ENCODE data around the gene HOXB13. TPM values are rescaled to one million over a fixed set of nuclear protein-coding genes. Genes with fewer than 3 reads are reported as not detected.

Gene HOXB13
- total RNA-seq, 2 experiments from 2014 or later: not detected

- ChIA-PET POLR2A (no interaction called here), CTCF (interaction anchor here (0.9 to 1.5 kb wide), 2 partner anchors 25 to 71 kb away, joined by 3 to 5 read pairs; no protein-coding TSS in a partner anchor)
Observed at GRCh38 chr17:48749621-48750553, 21.3 kb upstream of the HOXB13 start.

GRCh38 chr17:48748718-48749566 is 20.4 kb upstream of the HOXB13 start:
- ChIA-PET POLR2A (no interaction called here), CTCF (interaction anchor here (0.9 to 1.5 kb wide), 3 partner anchors 24 to 77 kb away, joined by 3 to 5 read pairs (median 4); no protein-coding TSS in a partner anchor)

- CTCF ChIA-PET: interaction anchor here (0.9 to 2.3 kb wide), 3 partner anchors 23 to 76 kb away, joined by 3 to 16 read pairs (median 4); partner anchors contain the start of gene PRAC2
- POLR2A ChIA-PET: no interaction called here
Observed at GRCh38 chr17:48747445-48748363, 19.2 kb upstream of the HOXB13 start.

GRCh38 chr17:48746916-48747444 is 18.4 kb upstream of the HOXB13 start:
- POLR2A ChIA-PET: no interaction called here

GRCh38 chr17:48745381-48746275 is 17.1 kb upstream of the HOXB13 start:
- ChIA-PET POLR2A (no interaction called here), CTCF (interaction anchor here (2.3 kb wide), 1 partner anchor 21 kb away, joined by 16 read pairs; the partner anchor contains the start of gene PRAC2)

More at GRCh38 chr17:48746916-48747444, 18.4 kb upstream of the HOXB13 start:
- CTCF ChIA-PET: interaction anchor here (2.3 kb wide), 1 partner anchor 23 kb away, joined by 16 read pairs; the partner anchor contains the start of gene PRAC2

GRCh38 chr17:48740537-48740936 is 12.0 kb upstream of the HOXB13 start:
- POLR2A ChIA-PET: interaction anchor here (0.6 kb wide), 1 partner anchor 123 kb away, joined by 4 read pairs; no protein-coding TSS in a partner anchor
- CTCF ChIA-PET: no interaction called here

GRCh38 chr17:48738803-48739526 is 10.4 kb upstream of the HOXB13 start:
- ChIA-PET CTCF (interaction anchor here (0.8 to 2.0 kb wide), 4 partner anchors 12 to 140 kb away, joined by 3 to 6 read pairs (median 4); no protein-coding TSS in a partner anchor), POLR2A (no interaction called here)

GRCh38 chr17:48738424-48738802 is 9.9 kb upstream of the HOXB13 start:
- ChIA-PET CTCF (interaction anchor here (0.8 to 2.0 kb wide), 4 partner anchors 13 to 140 kb away, joined by 3 to 6 read pairs (median 4); no protein-coding TSS in a partner anchor), POLR2A (no interaction called here)

- ChIA-PET POLR2A (interaction anchor here (0.6 kb wide), 1 partner anchor 41 kb away, joined by 3 read pairs; no protein-coding TSS in a partner anchor), CTCF (interaction anchor here (2.0 kb wide), 1 partner anchor 141 kb away, joined by 6 read pairs; no protein-coding TSS in a partner anchor)
Observed at GRCh38 chr17:48737330-48738043, 8.9 kb upstream of the HOXB13 start.

- POLR2A ChIA-PET: no interaction called here
- CTCF ChIA-PET: interaction anchor here (1.0 kb wide), 1 partner anchor 120 kb away, joined by 5 read pairs; the partner anchor contains the start of gene HOXB8
Observed at GRCh38 chr17:48735062-48735351, 6.5 kb upstream of the HOXB13 start.

- ChIA-PET CTCF (interaction anchor here (1.0 kb wide), 1 partner anchor 120 kb away, joined by 5 read pairs; the partner anchor contains the start of gene HOXB8), POLR2A (no interaction called here)
Observed at GRCh38 chr17:48734333-48735061, 5.9 kb upstream of the HOXB13 start.

- ChIA-PET POLR2A (no interaction called here), CTCF (interaction anchor here (1.0 kb wide), 1 partner anchor 119 kb away, joined by 5 read pairs; the partner anchor contains the start of gene HOXB8)
Observed at GRCh38 chr17:48733632-48734328, 5.2 kb upstream of the HOXB13 start.

GRCh38 chr17:48732688-48733629 is 4.4 kb upstream of the HOXB13 start:
- CTCF ChIA-PET: interaction anchor here (1.4 kb wide), 1 partner anchor 97 kb away, joined by 4 read pairs; no protein-coding TSS in a partner anchor
- POLR2A ChIA-PET: no interaction called here

- ChIA-PET POLR2A (no interaction called here), CTCF (interaction anchor here (0.7 kb wide), 1 partner anchor 33 kb away, joined by 5 read pairs; no protein-coding TSS in a partner anchor)
Observed at GRCh38 chr17:48731355-48731754, 2.8 kb upstream of the HOXB13 start.

Data from activated CD8-positive, alpha-beta memory T cell treated with anti-CD3 and anti-CD28 coated beads for 36 hours (primary cell).